Esophagus squamous epithelium (tissue), 4 donors: ENCODE measurements around the gene PSMD13.

ENCODE experiments used
- CTCF ChIP-seq, 6 experiments: fragments of 450-650 bp in 4 of 6; fragments of 200-600 bp in 2 of 6; sonication (generic) in 2 of 6; IDR thresholded peaks; one replicate each; pipeline ENCODE4 v1.5.1; 2016 to 2019; ENCODE audit warnings: antibody characterized with exemption in 6 of 6, mild to moderate bottlenecking in 4 of 6, moderate library complexity in 4 of 6
- POLR2A ChIP-seq, 4 donors: fragments of 450-650 bp; IDR thresholded peaks; one replicate each; pipeline ENCODE4 v1.6.1; 2017; ENCODE audit warnings: antibody characterized with exemption in 4 of 4, mild to moderate bottlenecking in 4 of 4, moderate library complexity in 3 of 4

GRCh38 chr11:255816-256215, 19.0 kb downstream of the PSMD13 start:
- TF ChIP-seq CTCF (IDR thresholded peaks at IDR 0.05) (no peak), POLR2A (IDR thresholded peaks at IDR 0.05) (no peak)
